SK-N-SH (cell line): Measurements from ENCODE around the gene LRMDA. TPM values are rescaled to one million over a fixed set of nuclear protein-coding genes. Genes with fewer than 3 reads are reported as not detected.

Source experiments
- CTCF ChIA-PET: fragments of 300-600, 350-600 bp; formaldehyde crosslinking; extraction: SDS; loops from one replicate; lab custom pipeline; 2021; lab: Yijun Ruan, JAX
- POLR2A ChIA-PET: fragments of 350-600 bp; sonication (Branson Sonifier 250); formaldehyde crosslinking; extraction: SDS; loops from one replicate; lab custom pipeline; 2020; ENCODE audit warnings: antibody characterized with exemption, inconsistent platforms; lab: Yijun Ruan, JAX
- DNase-seq: peaks from one replicate; pipeline ENCODE4 v3.0.0; 2012
- H2AFZ ChIP-seq: fragments of 200-600 bp; sonication (generic); 2 replicates; pipeline ENCODE4 v1.8.1; 2016; ENCODE audit warnings: antibody characterized with exemption, mild to moderate bottlenecking, low read depth
- H3F3A ChIP-seq: fragments of 200-600 bp; sonication (generic); replicated peaks from 2 replicates; pipeline ENCODE3; 2016; ENCODE audit warnings: antibody characterized with exemption, mild to moderate bottlenecking; ENCODE audit not compliant: insufficient read depth
- H3K27ac ChIP-seq, 2 experiments: fragments of 200-500 bp in 1 of 2; fragments of 200-600 bp in 1 of 2; sonication (Bioruptor generic) in 1 of 2; sonication (generic), shearing (Covaris generic) in 1 of 2; 2 replicates each; pipeline versions ENCODE4 v1.5.1 to v1.6.1; 2014 to 2016; ENCODE audit warnings: low read depth in 2 of 2, inconsistent platforms in 1 of 2, low read length in 1 of 2, mild to moderate bottlenecking in 1 of 2, mixed read lengths in 1 of 2
- H3K27me3 ChIP-seq: fragments of 200-600 bp; sonication (generic), shearing (Covaris generic); 2 replicates; pipeline ENCODE4 v1.6.1; 2016; ENCODE audit warnings: mixed run types; ENCODE audit not compliant: insufficient read depth
- H3K36me3 ChIP-seq, 2 experiments: fragments of 200-500 bp in 1 of 2; fragments of 200-600 bp in 1 of 2; sonication (Bioruptor generic) in 1 of 2; sonication (generic) in 1 of 2; replicated peaks in 1 of 2; 2 replicates each; pipeline versions ENCODE3 to v1.5.1; 2014 to 2016; ENCODE audit warnings: low read length in 1 of 2, mild to moderate bottlenecking in 1 of 2; ENCODE audit not compliant: insufficient read depth in 2 of 2, control insufficient read depth in 1 of 2
- H3K4me1 ChIP-seq, 2 experiments: fragments of 200-500 bp in 1 of 2; fragments of 200-600 bp in 1 of 2; sonication (Bioruptor generic) in 1 of 2; sonication (generic), shearing (Covaris generic) in 1 of 2; 2 replicates each; pipeline versions ENCODE4 v1.5.1 to v1.6.1; 2014 to 2016; ENCODE audit warnings: low read depth in 1 of 2, low read length in 1 of 2, mixed run types in 1 of 2; ENCODE audit not compliant: insufficient read depth in 2 of 2, control insufficient read depth in 1 of 2
- H3K4me2 ChIP-seq: fragments of 200-600 bp; sonication (generic), shearing (Covaris generic); 2 replicates; pipeline ENCODE4 v1.6.1; 2017; ENCODE audit warnings: mixed run types
- H3K4me3 ChIP-seq, 2 experiments: fragments of 200-500 bp in 1 of 2; fragments of 200-600 bp in 1 of 2; sonication (Bioruptor generic) in 1 of 2; sonication (generic), shearing (Covaris generic) in 1 of 2; 2 replicates each; pipeline versions ENCODE4 v1.5.1 to v1.8.1; 2014 to 2016; ENCODE audit warnings: low read depth in 2 of 2, inconsistent platforms in 1 of 2, low read length in 1 of 2, mild to moderate bottlenecking in 1 of 2, mixed read lengths in 1 of 2, moderate library complexity in 1 of 2
- H3K79me2 ChIP-seq: fragments of 200-600 bp; sonication (generic); 2 replicates; pipeline ENCODE4 v1.8.1; 2017; ENCODE audit warnings: mild to moderate bottlenecking; ENCODE audit not compliant: insufficient read depth
- H3K9ac ChIP-seq: fragments of 200-600 bp; sonication (generic); 2 replicates; pipeline ENCODE4 v1.6.1; 2017; ENCODE audit warnings: mixed run types
- H3K9me2 ChIP-seq: fragments of 200-600 bp; sonication (generic); 2 replicates; pipeline ENCODE4 v1.6.1; 2017; ENCODE audit warnings: mixed run types
- H3K9me3 ChIP-seq: fragments of 200-600 bp; sonication (generic); 2 replicates; pipeline ENCODE4 v1.6.1; 2017; ENCODE audit warnings: mixed run types, mild to moderate bottlenecking, moderate library complexity
- H4K20me1 ChIP-seq: fragments of 200-600 bp; sonication (generic); 2 replicates; pipeline ENCODE4 v1.6.1; 2017; ENCODE audit warnings: mild to moderate bottlenecking, mixed run types; ENCODE audit not compliant: insufficient read depth
- CTCF ChIP-seq: fragments of 200-600 bp; sonication (generic); IDR thresholded peaks from 2 replicates; pipeline ENCODE4 v1.6.1; 2017; ENCODE audit warnings: antibody characterized with exemption, mild to moderate bottlenecking, moderate library complexity
- EP300 ChIP-seq, 2 experiments: IDR thresholded peaks; 2 replicates each; pipeline versions ENCODE4 v1.4.0 to v1.6.1; 2012; ENCODE audit warnings: borderline replicate concordance in 1 of 2, low read depth in 1 of 2, low read length in 1 of 2
- IRF3 ChIP-seq: fragments of 150-350 bp; IDR thresholded peaks from 2 replicates; pipeline ENCODE4 v1.6.1; 2016; ENCODE audit warnings: mild to moderate bottlenecking, low read depth, low read length
- MXI1 ChIP-seq: IDR thresholded peaks from 2 replicates; pipeline ENCODE4 v1.6.1; 2012; ENCODE audit warnings: mild to moderate bottlenecking, low read depth, low read length, improper control_type of control experiment
- NFIC ChIP-seq: IDR thresholded peaks from 2 replicates; pipeline ENCODE4 v1.4.0; 2012; ENCODE audit warnings: borderline replicate concordance
- POLR2AphosphoS5 ChIP-seq: IDR thresholded peaks from 2 replicates; pipeline ENCODE4 v1.6.1; 2012; ENCODE audit warnings: low read depth, low read length
- RAD21 ChIP-seq: IDR thresholded peaks from 2 replicates; pipeline ENCODE4 v1.6.1; 2012; ENCODE audit warnings: mild to moderate bottlenecking, low read length
- RXRA ChIP-seq: IDR thresholded peaks from 2 replicates; pipeline ENCODE4 v1.4.0; 2012; ENCODE audit warnings: low read depth, mild to moderate bottlenecking, borderline replicate concordance
- SMC3 ChIP-seq: IDR thresholded peaks from 2 replicates; pipeline ENCODE4 v1.6.1; 2012; ENCODE audit warnings: low read depth, low read length, improper control_type of control experiment
- USF1 ChIP-seq: IDR thresholded peaks from 2 replicates; pipeline ENCODE4 v1.4.0; 2012; ENCODE audit warnings: low read depth, borderline replicate concordance
- YY1 ChIP-seq: IDR thresholded peaks from 2 replicates; pipeline ENCODE4 v1.4.0; 2012; ENCODE audit warnings: low read depth, mild to moderate bottlenecking
- WGBS: methylation state at CpG from one replicate; pipeline ENCODE4 v1.1.6; 2017; ENCODE audit warnings: low lambda C conversion rate; 5-methylcytosine and 5-hydroxymethylcytosine counted together
- polyA plus RNA-seq, 3 experiments: library from polyadenylated mRNA; depleted of rRNA; stranded (reverse); fragments of >200 nt; gene quantifications; 2 replicates each; pipeline ENCODE4 v1.2.3, GENCODE V29; 2012

LRMDA gene
- polyA plus RNA-seq, 1 of the 3 experiments (the other 2 are of a cell fraction): 0.95 TPM

GRCh38 chr10:75971402-75972211 is 540.2 kb downstream of the LRMDA start:
- H3K36me3 ChIP-seq: no peaks in the 10 kb centered on the region
- no peak for TF ChIP-seq EP300 (IDR thresholded peaks at IDR 0.05; ENCODE audit: borderline replicate concordance in 1 of 2, low read depth in 1 of 2, low read length in 1 of 2)
- TF ChIP-seq NFIC: no peak
- TF ChIP-seq RAD21: no peak
- TF ChIP-seq USF1: no peak
- no peak for TF ChIP-seq MXI1
- no peak for TF ChIP-seq CTCF
- TF ChIP-seq RXRA: no peak
- TF ChIP-seq POLR2AphosphoS5: no peak
- TF ChIP-seq SMC3: no peak
- TF ChIP-seq YY1: no peak
- TF ChIP-seq IRF3: no peak
- CTCF ChIA-PET: interaction anchor here (1.4 kb wide), 1 partner anchor 31 kb away, joined by 3 read pairs; no protein-coding TSS in a partner anchor
- POLR2A ChIA-PET: no interaction called here
- no peaks in the 10 kb centered on the region for H3K27me3 ChIP-seq
- H3K4me3 ChIP-seq: no peak overlapping the region
- 56% methylated on average over 4 of the region's 4 CpGs for WGBS
- no peaks in the 10 kb centered on the region for H3K4me1 ChIP-seq
- H3K9ac ChIP-seq: no peak overlapping the region
- no peaks in the 10 kb centered on the region for H3K9me2 ChIP-seq
- H3K27ac ChIP-seq: no peak overlapping the region
- H3F3A ChIP-seq: no peaks in the 10 kb centered on the region
- H2AFZ ChIP-seq: no peak overlapping the region
- no peaks in the 10 kb centered on the region for H4K20me1 ChIP-seq
- no peaks in the 10 kb centered on the region for H3K9me3 ChIP-seq
- H3K79me2 ChIP-seq: no peaks in the 10 kb centered on the region
- no peak for DNase-seq
- no peak overlapping the region for H3K4me2 ChIP-seq
